ENCODE measurements around the gene HELZ.

DNA sequence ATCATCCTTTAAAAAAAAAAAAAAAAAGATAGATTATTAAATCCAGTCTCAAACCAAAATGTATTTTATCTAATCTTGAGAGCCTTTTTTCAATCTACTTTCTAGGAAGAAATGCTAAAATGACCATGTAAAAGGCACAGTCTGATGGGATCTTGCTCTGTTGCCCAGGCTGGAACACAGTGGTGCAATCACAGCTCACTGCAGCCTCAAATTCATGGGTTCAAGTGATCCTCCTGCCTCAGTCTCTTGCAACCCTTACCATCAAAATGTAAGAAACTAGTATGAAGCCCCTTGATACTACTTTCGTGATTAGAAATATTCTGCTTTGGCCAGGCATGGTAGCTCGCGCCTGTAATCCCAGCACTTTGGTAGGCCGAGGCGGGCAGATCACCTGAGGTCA lies 70.8 kb downstream of the HELZ start:
- no peak for TF ChIP-seq CTCF (IDR thresholded peaks at IDR 0.05; ENCODE audit: insufficient read depth, low read depth, low read length)
- TF ChIP-seq EZH2 (IDR thresholded peaks at IDR 0.05; ENCODE audit: insufficient read depth, low read length): no peak
